Liver (tissue), 9 donors: ENCODE results near the gene NEK8. TPM values are rescaled to one million over a fixed set of nuclear protein-coding genes. Genes with fewer than 3 reads are reported as not detected.

Source experiments
- DNase-seq: peaks from one replicate; pipeline ENCODE4 v3.0.0-alpha.2; 2017; ENCODE audit warnings: low spot score
- H3K27ac ChIP-seq, 2 donors: one replicate each; pipeline ENCODE4 v1.7.0; 2013; ENCODE audit warnings: inconsistent platforms in 2 of 2, low read length in 2 of 2, control low read depth in 1 of 2, low read depth in 1 of 2, mild to moderate bottlenecking in 1 of 2
- H3K27me3 ChIP-seq, 4 donors: one replicate each; pipeline versions ENCODE4 v1.6.1 to v1.7.0; 2013; ENCODE audit warnings: low read length in 3 of 4, inconsistent platforms in 1 of 4, mild to moderate bottlenecking in 1 of 4, moderate library complexity in 1 of 4; ENCODE audit not compliant: control insufficient read depth in 4 of 4, insufficient read depth in 4 of 4
- H3K36me3 ChIP-seq, 4 donors: one replicate each; pipeline versions ENCODE4 v1.6.1 to v1.7.0; 2013; ENCODE audit warnings: low read length in 3 of 4, mild to moderate bottlenecking in 3 of 4, low read depth in 1 of 4, moderate library complexity in 1 of 4; ENCODE audit not compliant: control insufficient read depth in 4 of 4, insufficient read depth in 3 of 4
- H3K4me1 ChIP-seq, 4 donors: one replicate each; pipeline versions ENCODE4 v1.6.1 to v1.7.0; 2013; ENCODE audit warnings: low read length in 3 of 4, mild to moderate bottlenecking in 3 of 4, moderate library complexity in 1 of 4; ENCODE audit not compliant: control insufficient read depth in 4 of 4, insufficient read depth in 4 of 4
- H3K4me3 ChIP-seq, 3 donors: one replicate each; pipeline versions ENCODE4 v1.6.1 to v1.7.0; 2013; ENCODE audit warnings: low read length in 3 of 3, control low read depth in 1 of 3, low read depth in 1 of 3, mild to moderate bottlenecking in 1 of 3
- H3K9ac ChIP-seq, 2 donors: one replicate each; pipeline ENCODE4 v1.7.0; 2013; ENCODE audit warnings: low read length in 2 of 2, mild to moderate bottlenecking in 2 of 2, moderate library complexity in 2 of 2, control low read depth in 1 of 2, low read depth in 1 of 2
- H3K9me3 ChIP-seq, 4 donors: one replicate each; pipeline versions ENCODE4 v1.6.1 to v1.7.0; 2013; ENCODE audit warnings: low read length in 3 of 4; ENCODE audit not compliant: control insufficient read depth in 4 of 4
- ATF3 ChIP-seq: IDR thresholded peaks from 2 replicates; pipeline ENCODE4 v1.6.1; 2016; ENCODE audit warnings: antibody characterized with exemption
- CTCF ChIP-seq: fragments of 150-350 bp; IDR thresholded peaks from 2 replicates; pipeline ENCODE4 v1.5.1; 2017; ENCODE audit warnings: improper control_type of control experiment, low read depth, low read length; ENCODE audit not compliant: missing input control
- EGR1 ChIP-seq, 2 donors: IDR thresholded peaks; 2 replicates each; pipeline ENCODE4 v1.6.1; 2016 to 2018; ENCODE audit warnings: antibody characterized with exemption in 2 of 2, low read depth in 2 of 2
- FOXA2 ChIP-seq: IDR thresholded peaks from 2 replicates; pipeline ENCODE4 v1.6.1; 2016; ENCODE audit warnings: antibody characterized with exemption
- HNF4A ChIP-seq, 2 donors: conservative IDR thresholded peaks; 2 replicates each; pipeline ENCODE4 v1.6.1; 2016; ENCODE audit warnings: antibody characterized with exemption in 2 of 2, mild to moderate bottlenecking in 2 of 2
- HNF4G ChIP-seq: IDR thresholded peaks from 2 replicates; pipeline ENCODE4 v1.6.1; 2016; ENCODE audit warnings: antibody characterized with exemption
- JUND ChIP-seq, 2 donors: IDR thresholded peaks; 2 replicates each; pipeline ENCODE4 v1.6.1; 2016; ENCODE audit warnings: antibody characterized with exemption in 2 of 2
- MAX ChIP-seq: IDR thresholded peaks from 2 replicates; pipeline ENCODE4 v1.6.1; 2016; ENCODE audit warnings: antibody characterized with exemption
- NR2F2 ChIP-seq: IDR thresholded peaks from 2 replicates; pipeline ENCODE4 v1.6.1; 2016; ENCODE audit warnings: antibody characterized with exemption
- RAD21 ChIP-seq, 2 donors: IDR thresholded peaks; 2 replicates each; pipeline ENCODE4 v1.6.1; 2016; ENCODE audit warnings: antibody characterized with exemption in 2 of 2, mild to moderate bottlenecking in 2 of 2
- SP1 ChIP-seq: IDR thresholded peaks from 2 replicates; pipeline ENCODE4 v1.6.1; 2018; ENCODE audit warnings: antibody characterized with exemption, mild to moderate bottlenecking
- TAF1 ChIP-seq: conservative IDR thresholded peaks from 2 replicates; pipeline ENCODE4 v1.6.1; 2016; ENCODE audit warnings: antibody characterized with exemption, mild to moderate bottlenecking
- YY1 ChIP-seq: IDR thresholded peaks from 2 replicates; pipeline ENCODE4 v1.6.1; 2016; ENCODE audit warnings: antibody characterized with exemption, mild to moderate bottlenecking
- ZBTB33 ChIP-seq: IDR thresholded peaks from 2 replicates; pipeline ENCODE4 v1.6.1; 2016; ENCODE audit warnings: antibody characterized with exemption
- WGBS: extraction: QIAGEN DNeasy Blood & Tissue Kit; methylation state at CpG from one replicate; pipeline ENCODE4 v1.1.7; 2013; 5-methylcytosine and 5-hydroxymethylcytosine counted together
- polyA plus RNA-seq, 2 donors: library from polyadenylated mRNA; stranded (reverse) in 1 of 2; unstranded in 1 of 2; fragments of 200-250 nt in 1 of 2; fragments of >200 nt in 1 of 2; fragmentation: Nextera tagmentation in 1 of 2; extraction: Ambion mirVana in 1 of 2; gene quantifications; one replicate each; pipeline versions ENCODE4 v1.2.1 to v1.2.3, GENCODE V29; 2013 to 2015
- total RNA-seq, 2 donors: library from RNA; depleted of rRNA; stranded (reverse); fragments of >200 nt; gene quantifications; one replicate each; pipeline ENCODE4 v1.2.3, GENCODE V29; 2014
- TF ChIP-seq, protein P1 (sequence below): IDR thresholded peaks from 2 replicates; pipeline ENCODE4 v1.6.1; 2016; ENCODE audit warnings: antibody characterized with exemption, mild to moderate bottlenecking
- donor health status: healthy.
- donor health status: healthy.
- donor health status: healthy.
- donor health status: healthy.
- donor health status: healthy.

The NEK8 gene
- total and polyA plus RNA-seq, 4 donors: 1.7 to 7.8 (median 4.5) TPM

- Histone ChIP-seq H3K4me1 (peaks cover 0 to 30% (median 18%) of the 10 kb centered on the region in 4 donors), H3K9me3 (no peaks in the 10 kb centered on the region), H3K36me3 (no peaks in the 10 kb centered on the region), H3K27me3 (no peaks in the 10 kb centered on the region), H3K4me3 (no peak overlapping the region), H3K27ac (no peak overlapping the region), H3K9ac (no peak overlapping the region)
- no peak for DNase-seq
- 86% methylated on average over 11 of the region's 11 CpGs for WGBS
- TF ChIP-seq CTCF: no peak
- no peak for TF ChIP-seq FOXA2
- TF ChIP-seq SP1: no peak
- TF ChIP-seq, protein P1, sequence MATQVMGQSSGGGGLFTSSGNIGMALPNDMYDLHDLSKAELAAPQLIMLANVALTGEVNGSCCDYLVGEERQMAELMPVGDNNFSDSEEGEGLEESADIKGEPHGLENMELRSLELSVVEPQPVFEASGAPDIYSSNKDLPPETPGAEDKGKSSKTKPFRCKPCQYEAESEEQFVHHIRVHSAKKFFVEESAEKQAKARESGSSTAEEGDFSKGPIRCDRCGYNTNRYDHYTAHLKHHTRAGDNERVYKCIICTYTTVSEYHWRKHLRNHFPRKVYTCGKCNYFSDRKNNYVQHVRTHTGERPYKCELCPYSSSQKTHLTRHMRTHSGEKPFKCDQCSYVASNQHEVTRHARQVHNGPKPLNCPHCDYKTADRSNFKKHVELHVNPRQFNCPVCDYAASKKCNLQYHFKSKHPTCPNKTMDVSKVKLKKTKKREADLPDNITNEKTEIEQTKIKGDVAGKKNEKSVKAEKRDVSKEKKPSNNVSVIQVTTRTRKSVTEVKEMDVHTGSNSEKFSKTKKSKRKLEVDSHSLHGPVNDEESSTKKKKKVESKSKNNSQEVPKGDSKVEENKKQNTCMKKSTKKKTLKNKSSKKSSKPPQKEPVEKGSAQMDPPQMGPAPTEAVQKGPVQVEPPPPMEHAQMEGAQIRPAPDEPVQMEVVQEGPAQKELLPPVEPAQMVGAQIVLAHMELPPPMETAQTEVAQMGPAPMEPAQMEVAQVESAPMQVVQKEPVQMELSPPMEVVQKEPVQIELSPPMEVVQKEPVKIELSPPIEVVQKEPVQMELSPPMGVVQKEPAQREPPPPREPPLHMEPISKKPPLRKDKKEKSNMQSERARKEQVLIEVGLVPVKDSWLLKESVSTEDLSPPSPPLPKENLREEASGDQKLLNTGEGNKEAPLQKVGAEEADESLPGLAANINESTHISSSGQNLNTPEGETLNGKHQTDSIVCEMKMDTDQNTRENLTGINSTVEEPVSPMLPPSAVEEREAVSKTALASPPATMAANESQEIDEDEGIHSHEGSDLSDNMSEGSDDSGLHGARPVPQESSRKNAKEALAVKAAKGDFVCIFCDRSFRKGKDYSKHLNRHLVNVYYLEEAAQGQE: no peak
- TF ChIP-seq NR2F2: no peak
- no peak for TF ChIP-seq JUND (IDR thresholded peaks at IDR 0.05)
- TF ChIP-seq HNF4G: no peak
- TF ChIP-seq HNF4A (conservative IDR thresholded peaks at IDR 0.05): no peak
- TF ChIP-seq ATF3: no peak
- no peak for TF ChIP-seq YY1
- TF ChIP-seq TAF1: no peak
- TF ChIP-seq RAD21 (IDR thresholded peaks at IDR 0.05): no peak
These were observed 1.4 kb downstream of the NEK8 start for GRCh38 chr17:28729950-28730330.

DNA sequence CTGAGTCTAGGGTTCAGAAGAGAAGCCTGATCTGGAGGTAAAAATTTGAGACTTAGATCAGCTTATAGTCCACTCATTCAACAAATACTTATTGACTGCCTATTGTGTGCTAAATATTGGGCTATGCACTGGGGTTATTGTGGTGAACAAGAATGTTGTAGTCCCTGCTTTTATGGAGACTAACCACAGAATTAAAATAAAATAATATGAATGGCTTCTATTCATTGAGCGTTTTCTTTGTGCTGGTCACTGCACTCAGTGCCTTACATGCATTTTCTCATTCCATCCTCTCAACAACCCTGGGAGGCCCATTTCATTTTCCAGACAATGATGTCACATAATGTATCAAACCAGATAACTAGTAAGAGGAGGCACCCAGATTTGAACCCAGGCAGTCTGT, 4.8 kb downstream of the NEK8 start:
- Histone ChIP-seq H3K27ac (no peak overlapping the region), H3K27me3 (no peaks in the 10 kb centered on the region), H3K9me3 (no peaks in the 10 kb centered on the region), H3K4me1 (peaks cover 0 to 4% (median 3%) of the 10 kb centered on the region in 4 donors), H3K4me3 (no peak overlapping the region), H3K9ac (no peak overlapping the region), H3K36me3 (no peaks in the 10 kb centered on the region)
- DNase-seq: no peak
- TF ChIP-seq EGR1 (IDR thresholded peaks at IDR 0.05; ENCODE audit: low read depth in 2 of 2) (no peak), NR2F2 (no peak), HNF4G (no peak), TAF1 (no peak), HNF4A (conservative IDR thresholded peaks at IDR 0.05) (no peak), JUND (IDR thresholded peaks at IDR 0.05) (no peak), ZBTB33 (no peak), CTCF (no peak), YY1 (no peak), FOXA2 (no peak), MAX (no peak), RAD21 (IDR thresholded peaks at IDR 0.05) (no peak), SP1 (no peak), ATF3 (no peak)
- WGBS: 96% methylated on average over 1 of the region's 1 CpG
